GM20000 (cell line): ENCODE results near the gene IDH3A.

Experiments
- DNase-seq: peaks from one replicate; pipeline ENCODE4 v3.0.0; 2012; ENCODE audit warnings: low spot score
- CTCF ChIP-seq: IDR thresholded peaks from 2 replicates; pipeline ENCODE4 v1.5.1; 2012; ENCODE audit warnings: mild to moderate bottlenecking, control low read depth; ENCODE audit errors: extremely low read depth, missing control alignments

IDH3A gene

GRCh38 chr15:78179286-78179840 is 30.2 kb downstream of the IDH3A start:
- DNase-seq, result no peak
- TF ChIP-seq CTCF, result no peak

GRCh38 chr15:78179906-78180305 is 30.7 kb downstream of the IDH3A start:
- no peak for TF ChIP-seq CTCF
- DNase-seq, result no peak

GRCh38 chr15:78182336-78182700 is 33.2 kb downstream of the IDH3A start:
- DNase-seq, result no peak
- no peak for TF ChIP-seq CTCF

GRCh38 chr15:78182821-78183220 is 33.7 kb downstream of the IDH3A start:
- no peak for TF ChIP-seq CTCF
- no peak for DNase-seq

- no peak for DNase-seq
- no peak for TF ChIP-seq CTCF
Observed at GRCh38 chr15:78192826-78193594, 43.8 kb downstream of the IDH3A start.

GRCh38 chr15:78193731-78194567 is 44.8 kb downstream of the IDH3A start:
- TF ChIP-seq CTCF, result no peak
- no peak for DNase-seq

- DNase-seq, result no peak
- TF ChIP-seq CTCF, result no peak
Observed at GRCh38 chr15:78194568-78194925, 45.4 kb downstream of the IDH3A start.
